Uterus (tissue), 4 donors: ENCODE results near the gene PLXNA3. TPM values are rescaled to one million over a fixed set of nuclear protein-coding genes. Genes with fewer than 3 reads are reported as not detected.

Experiments used
- DNase-seq, 2 donors: peaks; one replicate each; pipeline ENCODE4 v3.0.0-alpha.2; 2019 to 2020
- H3K27ac ChIP-seq, 2 donors: fragments of 200-600 bp; sonication (generic); 1 replicate in 1 of 2; 2 replicates in 1 of 2; pipeline ENCODE4 v1.5.1; 2016 to 2018
- H3K27me3 ChIP-seq, 2 donors: fragments of 200-600 bp; sonication (generic); one replicate each; pipeline ENCODE4 v1.5.1; 2018 to 2019; ENCODE audit warnings: control low read depth in 1 of 2
- H3K36me3 ChIP-seq, 2 donors: fragments of 200-600 bp; sonication (generic); one replicate each; pipeline ENCODE4 v1.5.1; 2019; ENCODE audit warnings: control low read depth in 1 of 2
- H3K4me1 ChIP-seq, 2 donors: fragments of 200-600 bp; sonication (generic); one replicate each; pipeline ENCODE4 v1.5.1; 2018 to 2019; ENCODE audit warnings: control low read depth in 1 of 2
- H3K4me3 ChIP-seq, 2 donors: fragments of 200-600 bp; sonication (generic); 1 replicate in 1 of 2; 2 replicates in 1 of 2; pipeline ENCODE4 v1.5.1; 2018 to 2019; ENCODE audit warnings: mild to moderate bottlenecking in 1 of 2
- H3K9me3 ChIP-seq, 2 donors: fragments of 200-600 bp; sonication (generic); one replicate each; pipeline ENCODE4 v1.5.1; 2019; ENCODE audit warnings: control low read depth in 1 of 2
- CTCF ChIP-seq, 4 experiments: fragments of 200-600 bp in 2 of 4; fragments of 450-650 bp in 2 of 4; sonication (generic) in 2 of 4; IDR thresholded peaks; one replicate each; pipeline ENCODE4 v1.5.1; 2016 to 2019; ENCODE audit warnings: antibody characterized with exemption in 4 of 4, mild to moderate bottlenecking in 2 of 4, moderate library complexity in 1 of 4
- POLR2A ChIP-seq, 2 donors: fragments of 450-650 bp; IDR thresholded peaks; one replicate each; pipeline ENCODE4 v1.6.1; 2016; ENCODE audit warnings: antibody characterized with exemption in 2 of 2, mild to moderate bottlenecking in 1 of 2, moderate library complexity in 1 of 2
- intact Hi-C: fragments of 100-400 bp; cut with DNase I; formaldehyde crosslinking; loops from one replicate; pipeline ENCODE4 v1.15.1; 2023; ENCODE audit warnings: low total_unique reads
- total RNA-seq, 4 donors: library from RNA; depleted of rRNA in 3 of 4; stranded (reverse); fragments of >200 nt in 3 of 4; gene quantifications; one replicate each; pipeline versions ENCODE4 v1.1.0 to v1.2.4, GENCODE V29; 2014 to 2023
- donor health status: DM: yes; HTN: yes; CAD: no.

The PLXNA3 gene
- total RNA-seq, 4 donors from 2014 or later: 2.1 to 102 (median 8.6) TPM

DNA sequence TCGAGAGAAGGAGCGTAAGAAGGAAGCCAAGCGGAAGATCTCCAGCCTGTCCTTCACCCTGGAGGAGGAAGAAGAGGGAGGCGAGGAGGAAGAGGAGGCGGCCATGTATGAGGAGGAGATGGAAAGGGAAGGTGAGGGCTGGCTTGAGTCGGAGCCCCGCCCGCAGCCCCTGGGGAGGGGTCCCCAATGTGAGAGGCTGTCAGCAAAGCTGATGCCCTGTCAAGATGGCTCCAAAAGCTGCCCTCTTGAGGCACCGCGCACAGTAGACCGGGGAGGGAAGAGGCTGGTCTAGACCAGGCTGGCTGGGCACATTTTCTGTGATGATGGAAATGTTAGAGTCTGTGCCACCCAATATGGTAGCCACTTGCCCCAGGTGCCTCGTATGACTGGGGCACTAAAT lies 11.7 kb upstream of the PLXNA3 start:
- Histone ChIP-seq H3K36me3 (no peaks in the 10 kb centered on the region), H3K9me3 (no peaks in the 10 kb centered on the region), H3K4me3 (no peak overlapping the region), H3K27me3 (no peaks in the 10 kb centered on the region), H3K4me1 (no peaks in the 10 kb centered on the region), H3K27ac (no peak overlapping the region)
- TF ChIP-seq POLR2A (IDR thresholded peaks at IDR 0.05) (no peak), CTCF (IDR thresholded peaks at IDR 0.05) (no peak)
- intact Hi-C loops: no loop called here
- DNase-seq: no peak

GRCh38 chrX:154448484-154448883 lies 9.6 kb upstream of the PLXNA3 start:
- DNase-seq: no peak
- Histone ChIP-seq H3K27me3 (no peaks in the 10 kb centered on the region), H3K9me3 (no peaks in the 10 kb centered on the region), H3K4me3 (no peak overlapping the region), H3K4me1 (no peaks in the 10 kb centered on the region), H3K27ac (no peak overlapping the region), H3K36me3 (no peaks in the 10 kb centered on the region)
- intact Hi-C loops: no loop called here
- TF ChIP-seq CTCF (IDR thresholded peaks at IDR 0.05): no peak

DNA sequence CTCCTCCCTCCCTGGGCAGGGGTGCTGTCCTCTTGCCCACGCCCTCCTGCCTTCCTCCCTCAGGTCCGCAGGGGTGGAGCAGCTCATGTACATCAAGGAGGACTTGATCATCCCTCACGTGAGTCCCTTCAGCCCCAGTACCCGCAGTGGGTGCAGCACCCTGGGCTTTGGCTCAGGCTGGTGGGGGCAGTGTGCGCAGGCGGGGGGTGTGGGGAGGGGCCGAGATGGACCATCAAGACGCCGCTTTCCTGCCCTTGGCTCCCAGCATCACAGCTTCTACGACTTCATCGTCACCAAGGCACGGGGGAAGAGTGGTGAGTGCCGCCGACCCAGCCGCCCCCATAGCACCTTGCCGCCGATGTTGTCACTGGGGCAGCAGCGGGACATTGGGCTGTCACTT lies 8.5 kb upstream of the PLXNA3 start:
- Histone ChIP-seq H3K4me3 (no peak overlapping the region), H3K4me1 (no peaks in the 10 kb centered on the region), H3K27ac (no peak overlapping the region), H3K36me3 (no peaks in the 10 kb centered on the region), H3K27me3 (no peaks in the 10 kb centered on the region), H3K9me3 (no peaks in the 10 kb centered on the region)
- intact Hi-C loops: no loop called here
- DNase-seq: no peak
- TF ChIP-seq CTCF (IDR thresholded peaks at IDR 0.05): no peak

- Histone ChIP-seq H3K4me1 (no peaks in the 10 kb centered on the region), H3K9me3 (no peaks in the 10 kb centered on the region), H3K27ac (no peak overlapping the region), H3K27me3 (no peaks in the 10 kb centered on the region), H3K4me3 (no peak overlapping the region), H3K36me3 (no peaks in the 10 kb centered on the region)
- no peak for DNase-seq
- TF ChIP-seq POLR2A (IDR thresholded peaks at IDR 0.05) (no peak), CTCF (IDR thresholded peaks at IDR 0.05) (no peak)
- intact Hi-C loops: no loop called here
These were observed 7.8 kb upstream of the PLXNA3 start for GRCh38 chrX:154450312-154450711.

- Histone ChIP-seq H3K9me3 (no peaks in the 10 kb centered on the region), H3K27ac (no peak overlapping the region), H3K4me1 (no peaks in the 10 kb centered on the region), H3K27me3 (no peaks in the 10 kb centered on the region), H3K4me3 (no peak overlapping the region), H3K36me3 (no peaks in the 10 kb centered on the region)
- intact Hi-C loops: no loop called here
- TF ChIP-seq CTCF (IDR thresholded peaks at IDR 0.05) (no peak), POLR2A (IDR thresholded peaks at IDR 0.05) (no peak)
- no peak for DNase-seq
These were observed 5.3 kb upstream of the PLXNA3 start for GRCh38 chrX:154452823-154453222.
